ENCODE measurements around the gene GIMD1. TPM values are rescaled to one million over a fixed set of nuclear protein-coding genes. Genes with fewer than 3 reads are reported as not detected.
"Not testable (repeated sequence)": the region's sequence is repeated elsewhere in the genome, so short reads cannot be mapped to it uniquely, and the experiment has no call there.

The GIMD1 gene
- total and polyA plus RNA-seq, 9 of the 15 experiments (the other 6 are each of a cell fraction or from before 2014, with no cell fraction given): not detected

- TF ChIP-seq ARID1B (IDR thresholded peaks at IDR 0.05): peak; percentile 35; the same call in 1 of the 2 replicates
- TF ChIP-seq CBFA2T3 (IDR thresholded peaks at IDR 0.05): peak; percentile 65
- peak; percentile 25; the same call in 1 of the 2 replicates for TF ChIP-seq TCF3 (CRISPR knock-in tag; IDR thresholded peaks at IDR 0.05)
- TF ChIP-seq TAL1 (IDR thresholded peaks at IDR 0.05): 0 out of 2 replicates have a peak, but pooled peaks have one; percentile 11
- peak; percentile 48 for TF ChIP-seq CBFA2T2 (conservative IDR thresholded peaks at IDR 0.05)
These were observed 46.8 kb downstream of the GIMD1 start (continued) for GRCh38 chr4:106321814-106322213.

- ATAC-seq; FAIRE-seq; BruUV-seq (replicated peaks); POLR2A ChIA-PET; DNase-seq (ENCODE audit: extremely low read depth in 1 of 4, low spot score in 3 of 4); H3K4me1 ChIP-seq (replicated peaks in 1 of 2; ENCODE audit: control insufficient read depth in 2 of 2, insufficient read depth in 2 of 2, low read length in 2 of 2); H3K27me3 ChIP-seq (ENCODE audit: control insufficient read depth in 2 of 2, insufficient read depth in 2 of 2, low read length in 2 of 2); H3K9me1 ChIP-seq (ENCODE audit: control insufficient read depth, insufficient read depth, low read length); H4K20me1 ChIP-seq (replicated peaks; ENCODE audit: control insufficient read depth, insufficient read depth, low read length); H3K9ac ChIP-seq (ENCODE audit: insufficient read depth in 1 of 2, low read depth in 2 of 2, low read length in 2 of 2); H2AFZ ChIP-seq (ENCODE audit: low read depth, low read length); H3K9me3 ChIP-seq (replicated peaks; ENCODE audit: control insufficient read depth, insufficient read depth, low read depth, low read length); intact Hi-C loops (cut with micrococcal nuclease); CTCF ChIA-PET (ENCODE audit: low intra/inter-chr PET ratio); H3K4me3 ChIP-seq; H3K27ac ChIP-seq (ENCODE audit: extremely low read depth, low read depth, low read length); H3K4me2 ChIP-seq (ENCODE audit: insufficient read depth, low read length): not testable (repeated sequence)
- in situ Hi-C loops (cut with MboI): loop anchor here (25.0 kb wide), 1 partner anchor 1391 kb away; the partner anchor contains the start of gene PAPSS1
- Histone ChIP-seq H3K79me2 (ENCODE audit: control insufficient read depth, insufficient read depth, low read length) (peaks cover 76% of the 10 kb centered on the region), H3K36me3 (ENCODE audit: control insufficient read depth, insufficient read depth, low read length) (peaks cover 37% of the 10 kb centered on the region)
- WGBS (ENCODE audit: insufficient coverage, low coverage, missing lambda C conversion rate): 91% methylated on average over 7 of the region's 34 CpGs
These were observed 47.4 kb downstream of the GIMD1 start for GRCh38 chr4:106321168-106321567.

GRCh38 chr4:106320235-106320634 lies 48.3 kb downstream of the GIMD1 start:
- Histone ChIP-seq H3K4me1 (replicated peaks in 1 of 2; ENCODE audit: control insufficient read depth in 2 of 2, insufficient read depth in 2 of 2, low read length in 2 of 2) (peaks cover 4 to 6% of the 10 kb centered on the region in 2 experiments; a peak in 1 of 5 replicates), H3K79me2 (ENCODE audit: control insufficient read depth, insufficient read depth, low read length) (peaks cover 85% of the 10 kb centered on the region), H3K9me1 (ENCODE audit: control insufficient read depth, insufficient read depth, low read length) (no peaks in the 10 kb centered on the region), H3K4me3 (no peak overlapping the region), H3K27me3 (ENCODE audit: control insufficient read depth in 2 of 2, insufficient read depth in 2 of 2, low read length in 2 of 2) (no peaks in the 10 kb centered on the region), H3K9me3 (replicated peaks; ENCODE audit: control insufficient read depth, insufficient read depth, low read depth, low read length) (no peaks in the 10 kb centered on the region), H3K4me2 (ENCODE audit: insufficient read depth, low read length) (no peak overlapping the region), H3K9ac (ENCODE audit: insufficient read depth in 1 of 2, low read depth in 2 of 2, low read length in 2 of 2) (no peak overlapping the region), H3K27ac (ENCODE audit: extremely low read depth, low read depth, low read length) (no peak overlapping the region), H3K36me3 (ENCODE audit: control insufficient read depth, insufficient read depth, low read length) (peaks cover 30% of the 10 kb centered on the region; the same call in 2 of the 3 replicates), H4K20me1 (replicated peaks; ENCODE audit: control insufficient read depth, insufficient read depth, low read length) (no peaks in the 10 kb centered on the region), H2AFZ (ENCODE audit: low read depth, low read length) (no peak overlapping the region)
- in situ Hi-C loops (cut with MboI): loop anchor here (25.0 kb wide), 1 partner anchor 1392 kb away; the partner anchor contains the start of gene PAPSS1
- no peak for DNase-seq (ENCODE audit: extremely low read depth in 1 of 4, low spot score in 3 of 4)
- no TSS peak for BruUV-seq (replicated peaks)
- intact Hi-C loops (cut with micrococcal nuclease): no loop called here
- no peak for ATAC-seq
- POLR2A ChIA-PET: no interaction called here
- 100% methylated on average over 1 of the region's 1 CpG for WGBS (ENCODE audit: insufficient coverage, low coverage, missing lambda C conversion rate)
- CTCF ChIA-PET (ENCODE audit: low intra/inter-chr PET ratio): no interaction called here
- no peak for FAIRE-seq
- TF ChIP-seq BRD4 (IDR thresholded peaks at IDR 0.05): no peak
- no peak for TF ChIP-seq MEF2D (tag; conservative IDR thresholded peaks at IDR 0.05; ENCODE audit: low read depth)
- TF ChIP-seq DNMT1 (IDR thresholded peaks at IDR 0.05): no peak
- TF ChIP-seq GTF2F1 (IDR thresholded peaks at IDR 0.05; ENCODE audit: low read depth, low read length): no peak
- TF ChIP-seq ZFPM2 (CRISPR knock-in tag; IDR thresholded peaks at IDR 0.05): no peak
- TF ChIP-seq ZBED1 (IDR thresholded peaks at IDR 0.05): no peak
- no peak for TF ChIP-seq XRCC3 (IDR thresholded peaks at IDR 0.05)
- no peak for TF ChIP-seq U2AF2 (optimal IDR thresholded peaks at IDR 0.05; ENCODE audit: low read depth, low read length)
- no peak for TF ChIP-seq ELK1 (CRISPR knock-in tag; IDR thresholded peaks at IDR 0.05)
- TF ChIP-seq ZBTB8A (IDR thresholded peaks at IDR 0.05; ENCODE audit: partially characterized antibody): no peak
- no peak for TF ChIP-seq THRA (IDR thresholded peaks at IDR 0.05)

Data from K562 (cell line).